GM23338 (cell line): ENCODE data around the gene FAM13C. TPM values are rescaled to one million over a fixed set of nuclear protein-coding genes. Genes with fewer than 3 reads are reported as not detected.

Experiments
- ATAC-seq: fragments of 200-7000 bp; cut with Tn5 transposase; 3 replicates; pipeline ENCODE4 v1.9.1; 2020
- DNase-seq: peaks from one replicate; pipeline ENCODE4 v3.0.0-alpha.2; 2015; ENCODE audit warnings: low spot score
- H2AFZ ChIP-seq: fragments of 200-600 bp; sonication (generic); 2 replicates; pipeline ENCODE4 v1.8.0; 2016; ENCODE audit warnings: antibody characterized with exemption, mild to moderate bottlenecking, moderate library complexity
- H3F3A ChIP-seq: fragments of 200-600 bp; sonication (generic); replicated peaks from 2 replicates; pipeline ENCODE4 v1.8.0; 2017; ENCODE audit warnings: antibody characterized with exemption, mixed run types, low read depth
- H3K27ac ChIP-seq: fragments of 200-600 bp; sonication (generic); 2 replicates; pipeline ENCODE4 v1.6.1; 2016; ENCODE audit warnings: low read depth
- H3K27me3 ChIP-seq: fragments of 200-600 bp; sonication (generic); 2 replicates; pipeline ENCODE4 v1.8.0; 2016; ENCODE audit warnings: mild to moderate bottlenecking, mixed run types, moderate library complexity; ENCODE audit not compliant: insufficient read depth
- H3K36me3 ChIP-seq: fragments of 200-600 bp; sonication (generic); 2 replicates; pipeline ENCODE4 v1.8.0; 2016; ENCODE audit warnings: mild to moderate bottlenecking; ENCODE audit not compliant: insufficient read depth
- H3K4me1 ChIP-seq: fragments of 200-600 bp; sonication (generic); 2 replicates; pipeline ENCODE4 v1.8.0; 2016; ENCODE audit warnings: mild to moderate bottlenecking, moderate library complexity; ENCODE audit not compliant: insufficient read depth
- H3K4me2 ChIP-seq: fragments of 200-600 bp; sonication (generic); 2 replicates; pipeline ENCODE4 v1.7.1; 2017; ENCODE audit warnings: mixed run types
- H3K4me3 ChIP-seq: fragments of 200-600 bp; sonication (generic); 2 replicates; pipeline ENCODE4 v1.6.1; 2016; ENCODE audit warnings: mixed run types
- H3K79me2 ChIP-seq: fragments of 200-600 bp; sonication (generic); replicated peaks from 2 replicates; pipeline ENCODE4 v1.8.0; 2017; ENCODE audit warnings: mild to moderate bottlenecking; ENCODE audit not compliant: insufficient read depth
- H3K9me2 ChIP-seq: fragments of 200-600 bp; sonication (generic); 2 replicates; pipeline ENCODE4 v1.8.0; 2017; ENCODE audit not compliant: insufficient read depth
- H4K20me1 ChIP-seq: fragments of 200-600 bp; sonication (generic); replicated peaks from 2 replicates; pipeline ENCODE4 v1.8.0; 2017; ENCODE audit warnings: mild to moderate bottlenecking; ENCODE audit not compliant: insufficient read depth
- H3K27ac Mint-ChIP-seq: 2 replicates; pipeline ENCODE4 v1.8.0; 2020; ENCODE audit warnings: inconsistent platforms, mild to moderate bottlenecking, moderate library complexity, mixed read lengths
- H3K27me3 Mint-ChIP-seq: 3 replicates; pipeline ENCODE4 v1.8.0; 2022; ENCODE audit warnings: low read depth, mild to moderate bottlenecking, moderate library complexity, mixed read lengths, inconsistent platforms; ENCODE audit not compliant: insufficient read depth, poor library complexity
- H3K36me3 Mint-ChIP-seq: 3 replicates; pipeline ENCODE4 v1.8.0; 2021; ENCODE audit warnings: low read depth, mild to moderate bottlenecking, inconsistent platforms, moderate library complexity, mixed read lengths
- H3K4me1 Mint-ChIP-seq: 3 replicates; pipeline ENCODE4 v1.8.0; 2020; ENCODE audit warnings: mild to moderate bottlenecking, inconsistent platforms, mixed read lengths
- H3K4me3 Mint-ChIP-seq: 3 replicates; pipeline ENCODE4 v1.8.0; 2021; ENCODE audit warnings: moderate library complexity, mild to moderate bottlenecking, inconsistent platforms, mixed read lengths
- H3K9me3 Mint-ChIP-seq: 3 replicates; pipeline ENCODE4 v1.8.0; 2020; ENCODE audit warnings: moderate library complexity, mild to moderate bottlenecking, inconsistent platforms, mixed read lengths
- CTCF ChIP-seq, 2 experiments: fragments of 200-600 bp in 1 of 2; sonication (generic) in 1 of 2; conservative IDR thresholded peaks; 2 replicates each; pipeline versions ENCODE4 v1.5.1 to v1.6.1; 2016 to 2017; ENCODE audit warnings: antibody characterized with exemption in 2 of 2, low read depth in 2 of 2, mild to moderate bottlenecking in 2 of 2, moderate library complexity in 1 of 2
- ETS1 ChIP-seq: IDR thresholded peaks from 2 replicates; pipeline ENCODE4 v1.6.1; 2016; ENCODE audit warnings: antibody characterized with exemption
- EZH2 ChIP-seq: fragments of 200-600 bp; sonication (generic); IDR thresholded peaks from one replicate; pipeline ENCODE4 v1.8.0; 2017; ENCODE audit warnings: antibody characterized with exemption, mild to moderate bottlenecking, low read depth; ENCODE audit not compliant: unreplicated experiment
- EZH2phosphoT487 ChIP-seq: fragments of 200-600 bp; sonication (generic); IDR thresholded peaks from one replicate; pipeline ENCODE4 v1.8.1; 2018; ENCODE audit warnings: antibody characterized with exemption; ENCODE audit not compliant: unreplicated experiment
- JUNB ChIP-seq: IDR thresholded peaks from one replicate; pipeline ENCODE4 v1.6.1; 2016; ENCODE audit warnings: antibody characterized with exemption; ENCODE audit not compliant: unreplicated experiment
- POLR2AphosphoS5 ChIP-seq: IDR thresholded peaks from 2 replicates; pipeline ENCODE4 v1.6.1; 2016; ENCODE audit warnings: antibody characterized with exemption, low read depth
- REST ChIP-seq: IDR thresholded peaks from one replicate; pipeline ENCODE4 v1.6.1; 2018; ENCODE audit warnings: antibody characterized with exemption; ENCODE audit not compliant: unreplicated experiment
- STAT1 ChIP-seq: IDR thresholded peaks from one replicate; pipeline ENCODE4 v1.6.1; 2016; ENCODE audit warnings: antibody characterized with exemption; ENCODE audit not compliant: unreplicated experiment
- ZNF114 ChIP-seq: fragments of 250-450 bp; sonication (Bioruptor Pico); IDR thresholded peaks from 2 replicates; pipeline ENCODE4 v1.5.0; 2020; ENCODE audit warnings: mild to moderate bottlenecking, moderate library complexity
- ZNF331 ChIP-seq: fragments of 250-450 bp; sonication (Bioruptor Pico); IDR thresholded peaks from 2 replicates; pipeline ENCODE4 v1.5.0; 2020; ENCODE audit warnings: low read depth, mild to moderate bottlenecking, moderate library complexity
- ZNF462 ChIP-seq: fragments of 250-450 bp; sonication (Bioruptor Pico); IDR thresholded peaks from 2 replicates; pipeline ENCODE4 v1.5.0; 2020; ENCODE audit warnings: mild to moderate bottlenecking, moderate library complexity
- polyA plus RNA-seq: library from polyadenylated mRNA; unstranded; fragments of >200 nt; fragmentation: Nextera tagmentation; extraction: Ambion mirVana; gene quantifications from 2 replicates; pipeline ENCODE4 v1.2.1, GENCODE V29; 2016
- total RNA-seq: library from RNA; depleted of rRNA; stranded (reverse); fragments of >200 nt; shearing (Covaris generic); gene quantifications from 2 replicates; pipeline ENCODE4 v1.2.3, GENCODE V29; 2014

The FAM13C gene
- total and polyA plus RNA-seq, 2 experiments from 2014 or later, result 0.94 to 2.1 TPM

DNA sequence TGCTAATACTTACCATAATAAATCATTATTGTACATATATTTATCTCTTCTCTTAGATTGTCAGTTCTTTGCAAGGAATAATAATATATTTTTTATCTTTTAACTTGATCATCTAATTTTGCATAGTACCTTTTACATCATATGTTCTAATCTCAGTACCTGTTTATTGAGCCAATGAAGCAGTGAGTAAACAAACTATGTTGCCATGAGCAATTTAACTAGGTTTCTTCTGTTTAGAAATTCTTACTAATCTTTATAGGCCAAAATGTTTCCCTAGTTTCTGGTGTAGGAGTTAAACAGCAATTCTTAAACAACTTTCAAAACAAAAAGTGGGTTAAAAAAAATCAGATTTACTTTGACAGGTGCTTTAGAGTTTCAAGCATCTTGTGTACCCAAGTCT, 124.6 kb downstream of the FAM13C start (continued):
- TF ChIP-seq POLR2AphosphoS5, result no peak
- no peak for TF ChIP-seq ZNF331 (CRISPR knock-in tag)
- no peak for TF ChIP-seq REST

DNA sequence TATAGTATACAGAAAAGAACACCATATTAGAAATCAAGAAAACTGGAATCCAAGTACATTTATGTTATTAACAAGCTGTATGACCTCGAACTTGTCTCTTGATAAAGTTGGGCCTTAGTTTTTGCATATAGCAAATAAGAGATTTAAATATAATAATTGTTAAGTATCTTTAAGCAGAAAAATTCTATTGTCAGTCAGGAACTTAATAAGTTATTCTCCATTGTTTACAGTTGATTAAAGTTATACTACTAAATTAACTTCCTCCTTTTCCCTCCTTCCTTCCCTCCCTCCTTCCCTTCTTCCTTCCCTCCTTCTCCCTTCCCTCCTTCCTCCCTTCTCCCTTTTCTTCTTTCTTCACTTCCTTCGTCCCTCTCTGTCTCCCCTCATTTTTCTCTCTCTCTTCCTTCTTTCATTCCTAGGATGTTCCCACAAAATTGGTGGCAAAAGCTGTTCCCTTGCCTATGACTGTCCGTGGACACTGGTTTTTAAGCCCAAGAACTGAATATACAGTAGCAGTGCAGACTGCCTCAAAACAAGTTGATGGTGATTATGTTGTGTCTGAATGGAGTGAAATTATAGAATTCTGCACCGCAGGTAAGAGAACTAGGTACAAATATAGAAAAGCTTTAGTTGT, 126.2 kb downstream of the FAM13C start:
- Histone ChIP-seq H3K79me2 (no peaks in the 10 kb centered on the region), H3K4me1 (no peaks in the 10 kb centered on the region), H2AFZ (no peak overlapping the region), H3K9me2 (no peaks in the 10 kb centered on the region), H3K36me3 (no peaks in the 10 kb centered on the region), H3K27me3 (no peaks in the 10 kb centered on the region), H4K20me1 (no peaks in the 10 kb centered on the region), H3F3A (no peaks in the 10 kb centered on the region), H3K4me2 (no peak overlapping the region), H3K4me3 (no peak overlapping the region), H3K27ac (no peak overlapping the region)
- no peak for ATAC-seq
- H3K27me3 Mint-ChIP-seq, result no peaks in the 10 kb centered on the region
- no peak for DNase-seq
- H3K4me1 Mint-ChIP-seq, result no peaks in the 10 kb centered on the region
- H3K36me3 Mint-ChIP-seq, result 0 out of 3 replicates have a peak, but pooled peaks cover 3% of the 10 kb centered on the region
- H3K4me3 Mint-ChIP-seq, result no peak overlapping the region
- peaks cover 4% of the 10 kb centered on the region; the same call in 1 of the 3 replicates for H3K9me3 Mint-ChIP-seq
- no peak overlapping the region for H3K27ac Mint-ChIP-seq
- no peak for TF ChIP-seq ETS1
- TF ChIP-seq POLR2AphosphoS5, result no peak
- TF ChIP-seq ZNF114 (CRISPR knock-in tag), result no peak
- TF ChIP-seq EZH2phosphoT487, result no peak
- TF ChIP-seq STAT1, result no peak
- no peak for TF ChIP-seq CTCF (conservative IDR thresholded peaks at IDR 0.05; ENCODE audit: low read depth in 2 of 2)
- no peak for TF ChIP-seq EZH2
- TF ChIP-seq ZNF462 (CRISPR knock-in tag), result no peak
- TF ChIP-seq JUNB, result no peak
- TF ChIP-seq ZNF331 (CRISPR knock-in tag), result no peak
